Type B pancreatic cell (in vitro differentiated cells): ENCODE measurements around the gene AP4B1. TPM values are rescaled to one million over a fixed set of nuclear protein-coding genes. Genes with fewer than 3 reads are reported as not detected.

Source experiments
- DNase-seq: peaks from one replicate; pipeline ENCODE4 v3.0.0; 2021; ENCODE audit warnings: mixed read lengths; ENCODE audit not compliant: unreplicated experiment; ENCODE audit errors: extremely low spot score
- H3K27ac Mint-ChIP-seq: 2 replicates; pipeline ENCODE4 v1.8.0; 2021; ENCODE audit warnings: mild to moderate bottlenecking, mixed read lengths
- H3K27me3 Mint-ChIP-seq: 2 replicates; pipeline ENCODE4 v1.8.0; 2021; ENCODE audit warnings: mixed read lengths
- H3K36me3 Mint-ChIP-seq: 2 replicates; pipeline ENCODE4 v1.8.0; 2021; ENCODE audit warnings: mixed read lengths
- H3K4me1 Mint-ChIP-seq: one replicate; pipeline ENCODE4 v1.8.0; 2021; ENCODE audit warnings: mixed read lengths; ENCODE audit not compliant: unreplicated experiment
- H3K4me3 Mint-ChIP-seq: 2 replicates; pipeline ENCODE4 v1.8.0; 2021; ENCODE audit warnings: mild to moderate bottlenecking, mixed read lengths
- H3K9me3 Mint-ChIP-seq: 2 replicates; pipeline ENCODE4 v1.8.0; 2021; ENCODE audit warnings: mixed read lengths
- total RNA-seq: library from RNA; stranded (reverse); gene quantifications from 2 replicates; pipeline ENCODE4 v1.2.1, GENCODE V29; 2021; ENCODE audit warnings: low replicate concordance
- TF ChIP-seq, protein P1 (sequence below): fragments of 200-600 bp; sonication (generic); conservative IDR thresholded peaks from 2 replicates; pipeline ENCODE4 v1.5.0; 2021; ENCODE audit warnings: antibody characterized with exemption, mild to moderate bottlenecking

The AP4B1 gene
- total RNA-seq, 1 donor from 2014 or later: 22.4 TPM

DNA sequence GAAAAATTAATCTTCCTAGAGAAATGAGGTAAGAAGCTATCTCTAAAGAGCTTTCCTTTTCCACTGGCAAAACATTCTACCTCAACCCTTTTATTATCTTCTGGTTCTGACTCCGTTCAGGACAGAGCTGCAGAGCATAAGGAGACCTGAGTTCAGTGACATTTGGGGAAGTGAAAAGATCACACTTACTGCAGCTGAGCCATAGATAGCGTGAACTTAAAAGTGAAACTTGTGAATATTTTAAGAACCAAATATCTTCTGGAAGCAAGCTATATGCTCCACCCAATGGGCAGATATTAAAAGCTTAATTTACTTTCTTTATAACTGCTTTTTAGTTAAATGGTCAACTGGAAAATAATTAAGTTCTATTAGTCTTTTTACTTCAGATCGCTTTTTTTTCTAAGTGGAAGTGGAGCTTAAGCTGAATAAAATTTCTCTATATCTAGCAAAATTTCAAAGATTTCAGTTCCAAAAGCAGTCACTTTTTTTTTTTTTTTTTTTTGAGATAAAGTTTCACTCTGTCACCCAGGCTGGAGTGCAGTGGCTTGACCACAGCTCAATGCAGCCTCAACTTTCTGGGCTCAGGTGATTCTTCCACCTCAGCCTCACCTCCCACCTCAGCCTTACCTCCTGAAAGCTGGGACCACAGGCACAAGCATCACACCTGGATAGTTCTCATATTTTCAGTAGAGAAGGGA is 45.0 kb downstream of the AP4B1 start:
- Mint-ChIP-seq H3K9me3 (no peaks in the 10 kb centered on the region), H3K36me3 (no peaks in the 10 kb centered on the region), H3K4me3 (no peak overlapping the region), H3K27ac (no peak overlapping the region), H3K27me3 (no peaks in the 10 kb centered on the region), H3K4me1 (no peaks in the 10 kb centered on the region)
- no peak for DNase-seq
- TF ChIP-seq, protein P1, sequence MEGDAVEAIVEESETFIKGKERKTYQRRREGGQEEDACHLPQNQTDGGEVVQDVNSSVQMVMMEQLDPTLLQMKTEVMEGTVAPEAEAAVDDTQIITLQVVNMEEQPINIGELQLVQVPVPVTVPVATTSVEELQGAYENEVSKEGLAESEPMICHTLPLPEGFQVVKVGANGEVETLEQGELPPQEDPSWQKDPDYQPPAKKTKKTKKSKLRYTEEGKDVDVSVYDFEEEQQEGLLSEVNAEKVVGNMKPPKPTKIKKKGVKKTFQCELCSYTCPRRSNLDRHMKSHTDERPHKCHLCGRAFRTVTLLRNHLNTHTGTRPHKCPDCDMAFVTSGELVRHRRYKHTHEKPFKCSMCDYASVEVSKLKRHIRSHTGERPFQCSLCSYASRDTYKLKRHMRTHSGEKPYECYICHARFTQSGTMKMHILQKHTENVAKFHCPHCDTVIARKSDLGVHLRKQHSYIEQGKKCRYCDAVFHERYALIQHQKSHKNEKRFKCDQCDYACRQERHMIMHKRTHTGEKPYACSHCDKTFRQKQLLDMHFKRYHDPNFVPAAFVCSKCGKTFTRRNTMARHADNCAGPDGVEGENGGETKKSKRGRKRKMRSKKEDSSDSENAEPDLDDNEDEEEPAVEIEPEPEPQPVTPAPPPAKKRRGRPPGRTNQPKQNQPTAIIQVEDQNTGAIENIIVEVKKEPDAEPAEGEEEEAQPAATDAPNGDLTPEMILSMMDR: no peak

DNA sequence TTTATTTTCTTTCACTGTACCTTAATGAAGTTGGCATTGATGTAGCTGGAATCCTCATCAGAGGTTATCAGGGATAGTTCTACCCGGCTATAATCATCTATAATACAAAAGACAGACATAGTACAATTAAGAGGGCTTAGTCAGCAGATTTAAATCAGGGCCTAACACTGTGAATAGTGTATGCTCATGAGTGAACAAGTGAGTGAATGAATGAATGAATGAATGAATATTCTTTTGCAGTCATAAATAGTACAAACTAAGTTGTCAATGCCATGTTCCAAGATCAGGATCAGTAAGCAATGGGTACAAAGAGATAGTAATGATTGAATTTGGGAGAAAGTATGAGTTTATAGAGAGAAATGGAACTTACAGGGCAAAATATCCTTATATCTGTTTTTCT is 45.6 kb downstream of the AP4B1 start:
- Mint-ChIP-seq H3K4me3 (no peak overlapping the region), H3K27ac (no peak overlapping the region), H3K36me3 (no peaks in the 10 kb centered on the region), H3K4me1 (no peaks in the 10 kb centered on the region), H3K9me3 (no peaks in the 10 kb centered on the region), H3K27me3 (no peaks in the 10 kb centered on the region)
- DNase-seq: no peak
- TF ChIP-seq, protein P1: no peak

DNA sequence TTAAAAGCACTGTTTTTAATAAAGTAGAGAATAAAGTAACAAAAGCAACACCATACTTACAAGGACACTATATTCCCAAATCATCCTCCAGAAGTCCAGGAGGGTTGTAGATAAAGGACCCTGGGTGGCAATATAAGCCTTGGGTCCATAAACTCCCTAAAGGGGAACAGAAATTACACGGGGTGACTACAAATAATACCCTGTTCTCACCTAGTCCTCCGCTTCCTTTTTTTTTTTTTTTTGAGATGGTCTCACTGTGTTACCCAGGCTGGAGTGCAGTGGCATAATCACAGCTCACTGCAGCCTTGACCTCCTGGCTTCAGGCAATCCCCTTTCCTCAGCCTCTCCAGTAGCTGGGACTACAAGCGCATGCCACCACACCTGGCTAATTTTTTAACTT is 46.2 kb downstream of the AP4B1 start:
- TF ChIP-seq, protein P1: no peak
- Mint-ChIP-seq H3K9me3 (no peaks in the 10 kb centered on the region), H3K27ac (no peak overlapping the region), H3K4me1 (no peaks in the 10 kb centered on the region), H3K36me3 (no peaks in the 10 kb centered on the region), H3K4me3 (no peak overlapping the region), H3K27me3 (no peaks in the 10 kb centered on the region)
- no peak for DNase-seq

DNA sequence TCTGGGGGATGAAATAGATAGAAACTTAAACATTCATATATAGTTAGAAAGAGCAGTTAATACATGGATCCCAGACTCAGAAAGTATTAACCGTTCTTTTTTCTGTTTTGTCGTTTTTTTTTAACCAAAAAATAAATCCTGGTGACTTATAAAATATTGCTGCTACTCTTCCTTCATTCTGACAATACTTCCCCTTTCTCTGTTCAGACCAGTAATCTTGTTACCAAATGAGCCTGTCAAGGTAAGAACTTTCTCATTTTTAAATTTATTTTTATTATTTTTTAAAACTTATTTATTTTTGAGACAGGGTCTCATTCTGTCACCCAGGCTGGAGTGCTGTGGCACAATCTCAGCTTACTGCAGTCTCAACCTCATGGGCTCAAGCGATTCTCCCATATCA is 46.8 kb downstream of the AP4B1 start:
- Mint-ChIP-seq H3K4me1 (no peaks in the 10 kb centered on the region), H3K9me3 (no peaks in the 10 kb centered on the region), H3K27me3 (no peaks in the 10 kb centered on the region), H3K36me3 (no peaks in the 10 kb centered on the region), H3K27ac (no peak overlapping the region), H3K4me3 (no peak overlapping the region)
- DNase-seq: no peak
- TF ChIP-seq, protein P1: no peak

DNA sequence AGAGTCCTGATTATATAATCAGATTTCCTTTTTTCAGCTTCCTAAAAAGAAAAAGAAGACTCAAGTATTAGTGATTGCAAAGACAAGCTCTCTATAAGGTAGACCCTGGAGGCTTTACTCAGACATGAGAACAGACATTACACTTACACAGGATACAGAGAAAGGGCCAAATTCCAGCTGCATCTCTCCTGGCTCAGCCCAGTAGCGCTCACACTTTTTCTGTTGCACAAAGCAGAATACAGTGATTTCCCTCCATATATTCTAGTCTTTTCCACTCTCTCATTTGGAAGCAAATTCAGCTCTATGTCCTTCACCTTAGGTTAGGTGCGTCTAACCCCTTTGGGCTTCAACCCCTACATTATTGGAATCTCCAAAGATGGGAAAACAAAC is 48.2 kb downstream of the AP4B1 start:
- Mint-ChIP-seq H3K4me3 (no peak overlapping the region), H3K4me1 (no peaks in the 10 kb centered on the region), H3K27ac (peak overlapping the region; percentile 24), H3K9me3 (no peaks in the 10 kb centered on the region), H3K27me3 (no peaks in the 10 kb centered on the region), H3K36me3 (no peaks in the 10 kb centered on the region)
- DNase-seq: no peak
- TF ChIP-seq, protein P1: no peak
